ENCODE results near the gene LAPTM5.
A peak's percentile ranks its signal among the peaks of the same experiment; 100 is the strongest.
"Not testable (repeated sequence)": the region's sequence is repeated elsewhere in the genome, so short reads cannot be mapped to it uniquely, and the experiment has no call there.

LAPTM5 gene

GRCh38 chr1:30768159-30768829 is 10.7 kb upstream of the LAPTM5 start:
- CTCF ChIA-PET = interaction anchor here (0.6 to 1.5 kb wide), 4 partner anchors 9 to 50 kb away, joined by 4 to 9 read pairs (median 5); no protein-coding TSS in a partner anchor

GRCh38 chr1:30766948-30767347 is 9.4 kb upstream of the LAPTM5 start:
- H3K4me3 ChIP-seq (ENCODE audit: low read depth, low read length); H3K27ac ChIP-seq (ENCODE audit: extremely low read depth, low read depth, low read length); H3K36me3 ChIP-seq (ENCODE audit: control insufficient read depth in 2 of 2, insufficient read depth in 1 of 2, low read length in 2 of 2); POLR2A ChIA-PET; H3K4me1 ChIP-seq (ENCODE audit: control insufficient read depth, insufficient read depth, low read length); H3K9me3 ChIP-seq (ENCODE audit: control insufficient read depth, insufficient read depth, low read depth, low read length): not testable (repeated sequence)
- peak; percentile 84 for TF ChIP-seq ZNF146 (tag by site-specific recombination; IDR thresholded peaks at IDR 0.05)
- CTCF ChIA-PET = interaction anchor here (1.1 to 1.3 kb wide), 2 partner anchors 12 to 47 kb away, joined by 4 read pairs; no protein-coding TSS in a partner anchor

More at GRCh38 chr1:30768159-30768829, 10.7 kb upstream of the LAPTM5 start:
- Histone ChIP-seq H3K4me3 (ENCODE audit: low read depth, low read length) (no peak overlapping the region), H3K9me3 (ENCODE audit: control insufficient read depth, insufficient read depth, low read depth, low read length) (no peaks in the 10 kb centered on the region), H3K36me3 (ENCODE audit: control insufficient read depth in 2 of 2, insufficient read depth in 1 of 2, low read length in 2 of 2) (no peaks in the 10 kb centered on the region), H3K4me1 (ENCODE audit: control insufficient read depth, insufficient read depth, low read length) (no peaks in the 10 kb centered on the region), H3K27ac (ENCODE audit: extremely low read depth, low read depth, low read length) (no peak overlapping the region)
- POLR2A ChIA-PET = no interaction called here
- no peak for TF ChIP-seq ZNF211 (tag by site-specific recombination; IDR thresholded peaks at IDR 0.05; ENCODE audit: low read depth)
- no peak for TF ChIP-seq ZNF341 (tag by site-specific recombination; IDR thresholded peaks at IDR 0.05; ENCODE audit: low read depth)
- no peak for TF ChIP-seq ZNF133 (tag by site-specific recombination; IDR thresholded peaks at IDR 0.05)
- TF ChIP-seq ZNF830 (tag by site-specific recombination; IDR thresholded peaks at IDR 0.05; ENCODE audit: low read depth) = no peak

- Histone ChIP-seq H3K4me1 (ENCODE audit: control insufficient read depth, insufficient read depth, low read length) (no peaks in the 10 kb centered on the region), H3K4me3 (ENCODE audit: low read depth, low read length) (no peak overlapping the region), H3K9me3 (ENCODE audit: control insufficient read depth, insufficient read depth, low read depth, low read length) (no peaks in the 10 kb centered on the region), H3K36me3 (ENCODE audit: control insufficient read depth in 2 of 2, insufficient read depth in 1 of 2, low read length in 2 of 2) (no peaks in the 10 kb centered on the region), H3K27ac (ENCODE audit: extremely low read depth, low read depth, low read length) (no peak overlapping the region)
- CTCF ChIA-PET = interaction anchor here (0.6 to 1.3 kb wide), 2 partner anchors 13 to 578 kb away, joined by 4 to 6 read pairs; no protein-coding TSS in a partner anchor
- POLR2A ChIA-PET = no interaction called here
- TF ChIP-seq ZNF16 (tag by site-specific recombination; IDR thresholded peaks at IDR 0.05; ENCODE audit: low read depth) (peak; percentile 84), HIC1 (tag by site-specific recombination; IDR thresholded peaks at IDR 0.05) (no peak), PRDM1 (tag by site-specific recombination; IDR thresholded peaks at IDR 0.05) (no peak)
These were observed 8.2 kb upstream of the LAPTM5 start for GRCh38 chr1:30765556-30766434.

GRCh38 chr1:30764939-30765555 is 7.5 kb upstream of the LAPTM5 start:
- ChIA-PET POLR2A (no interaction called here), CTCF (interaction anchor here (0.6 kb wide), 1 partner anchor 579 kb away, joined by 6 read pairs; no protein-coding TSS in a partner anchor)
- Histone ChIP-seq H3K9me3 (ENCODE audit: control insufficient read depth, insufficient read depth, low read depth, low read length) (no peaks in the 10 kb centered on the region), H3K36me3 (ENCODE audit: control insufficient read depth in 2 of 2, insufficient read depth in 1 of 2, low read length in 2 of 2) (no peaks in the 10 kb centered on the region), H3K4me3 (ENCODE audit: low read depth, low read length) (no peak overlapping the region), H3K4me1 (ENCODE audit: control insufficient read depth, insufficient read depth, low read length) (no peaks in the 10 kb centered on the region), H3K27ac (ENCODE audit: extremely low read depth, low read depth, low read length) (no peak overlapping the region)
- TF ChIP-seq PRDM2 (tag by site-specific recombination; IDR thresholded peaks at IDR 0.05; ENCODE audit: borderline replicate concordance) (no peak), ZNF610 (tag by site-specific recombination; IDR thresholded peaks at IDR 0.05; ENCODE audit: borderline replicate concordance) (no peak), SALL2 (tag by site-specific recombination; IDR thresholded peaks at IDR 0.05; ENCODE audit: borderline replicate concordance) (no peak), MYNN (tag by site-specific recombination; IDR thresholded peaks at IDR 0.05; ENCODE audit: borderline replicate concordance) (no peak), ZNF596 (tag by site-specific recombination; IDR thresholded peaks at IDR 0.05) (no peak), GLIS1 (tag by site-specific recombination; IDR thresholded peaks at IDR 0.05) (no peak), FEZF1 (tag by site-specific recombination; IDR thresholded peaks at IDR 0.05) (no peak)

Data from HEK293 (cell line).